WI38 (cell line): ENCODE data around the gene TOP2B.

Experiments used
- H3K4me3 ChIP-seq: 2 replicates; pipeline ENCODE4 v1.5.1; 2011; ENCODE audit warnings: low read depth, mild to moderate bottlenecking, control low read depth, low read length
- CTCF ChIP-seq: IDR thresholded peaks from 2 replicates; pipeline ENCODE4 v1.5.1; 2012; ENCODE audit warnings: low read depth, mild to moderate bottlenecking, control low read depth, low read length

TOP2B gene

GRCh38 chr3:25664812-25665314 is at the start of gene TOP2B:
Gene TOP2B, minus strand, starts transcription at chr3:25664907. Its CDS starts 610 bp downstream, at chr3:25664297.
- peak within 1 kb of the TSS; percentile 89 for H3K4me3 ChIP-seq
- no peak for TF ChIP-seq CTCF

GRCh38 chr3:25713341-25713985 is 48.8 kb upstream of the TOP2B start:
- H3K4me3 ChIP-seq: no peak overlapping the region
- no peak for TF ChIP-seq CTCF

- H3K4me3 ChIP-seq: no peak overlapping the region
- TF ChIP-seq CTCF: no peak
Observed at GRCh38 chr3:25711090-25711489, 46.4 kb upstream of the TOP2B start.

- no peak for TF ChIP-seq CTCF
- H3K4me3 ChIP-seq: no peak overlapping the region
Observed at GRCh38 chr3:25708036-25708435, 43.3 kb upstream of the TOP2B start.

GRCh38 chr3:25707268-25707926 is 42.7 kb upstream of the TOP2B start:
- no peak for TF ChIP-seq CTCF
- H3K4me3 ChIP-seq: no peak overlapping the region

GRCh38 chr3:25706213-25706612 is 41.5 kb upstream of the TOP2B start:
- TF ChIP-seq CTCF: no peak
- no peak overlapping the region for H3K4me3 ChIP-seq

GRCh38 chr3:25697553-25697952 is 32.8 kb upstream of the TOP2B start:
- TF ChIP-seq CTCF: no peak
- H3K4me3 ChIP-seq: no peak overlapping the region
